ENCODE data around the gene ALPI.

The ALPI gene

DNA sequence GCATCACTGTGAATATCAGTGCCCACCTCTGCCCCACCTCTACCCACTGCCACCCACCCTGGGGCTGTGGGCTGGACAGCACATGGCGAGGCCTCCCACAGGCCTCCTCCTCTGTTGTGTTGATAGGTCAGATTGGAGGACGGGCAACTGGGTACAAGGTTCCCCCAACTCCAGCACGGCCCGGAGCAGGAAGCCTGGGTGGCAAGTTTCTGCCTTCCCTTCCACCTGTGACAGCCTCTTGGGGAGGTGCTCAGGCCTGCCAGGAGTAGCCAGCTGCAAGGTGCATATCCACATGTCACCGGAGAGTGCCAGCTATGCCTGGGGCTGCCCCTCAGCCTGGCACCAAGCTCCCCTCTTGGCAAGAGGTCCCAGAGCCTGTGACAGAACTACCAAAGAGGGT lies 38.6 kb downstream of the ALPI start:
- DNase-seq (ENCODE audit: insufficient read length, low spot score) (no peak), FAIRE-seq (no peak)

DNA sequence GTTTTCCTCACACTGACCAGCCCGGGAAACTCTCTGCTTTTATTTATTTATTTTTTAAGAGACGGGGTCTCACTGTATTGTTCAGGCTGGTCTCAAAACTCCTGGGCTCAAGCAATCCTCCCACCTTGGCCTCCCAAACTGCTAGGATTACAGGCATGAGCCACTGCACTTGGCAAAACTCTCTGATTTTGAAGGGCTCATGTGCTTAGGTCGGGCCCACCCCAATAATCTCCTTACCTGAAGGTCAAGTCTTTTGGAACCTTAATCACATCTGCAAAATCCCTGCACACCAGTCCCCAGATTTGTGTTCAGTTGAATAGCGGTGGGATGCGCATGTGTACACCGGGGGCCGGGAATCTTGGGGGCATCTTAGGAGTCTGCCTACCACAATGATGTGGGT lies 39.3 kb downstream of the ALPI start:
- FAIRE-seq (no peak), DNase-seq (ENCODE audit: insufficient read length, low spot score) (no peak)

DNA sequence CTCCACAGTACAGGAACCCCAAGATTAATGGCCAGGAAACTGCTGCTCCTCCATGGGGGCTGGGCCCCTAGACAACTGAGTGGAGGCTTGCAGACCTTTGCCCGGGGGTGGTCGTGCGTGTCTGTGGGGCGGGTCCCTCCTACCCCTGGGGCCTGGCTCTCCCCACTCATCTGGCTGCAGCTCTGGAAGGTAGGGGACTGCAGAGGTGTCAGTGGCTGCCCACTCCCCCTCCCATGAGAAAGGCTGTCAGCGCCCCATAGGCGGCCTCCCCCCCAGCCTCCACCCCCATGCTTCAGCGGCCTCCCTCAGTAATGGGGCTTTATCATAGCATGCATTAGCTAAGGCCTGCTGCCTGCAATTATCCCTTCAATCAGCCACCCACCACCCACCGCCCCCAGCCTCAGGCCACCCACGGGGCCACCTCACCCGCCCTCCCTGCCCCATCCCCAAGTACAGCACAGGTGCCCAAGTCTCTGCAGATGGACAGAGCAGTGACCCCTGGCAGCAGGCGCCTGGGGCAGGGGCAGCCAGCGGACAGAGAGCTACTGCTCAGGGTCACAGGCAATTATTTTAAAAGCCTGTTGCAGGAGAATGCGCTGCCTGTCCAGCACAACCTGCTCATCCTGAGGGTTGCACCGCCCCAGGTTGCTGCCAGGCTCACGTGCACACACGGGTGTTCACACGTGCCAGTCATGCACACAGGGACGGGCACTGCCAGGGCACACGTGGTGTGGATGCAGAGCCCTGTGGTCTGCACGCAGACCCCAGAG lies 40.7 kb downstream of the ALPI start:
- FAIRE-seq: no peak

DNA sequence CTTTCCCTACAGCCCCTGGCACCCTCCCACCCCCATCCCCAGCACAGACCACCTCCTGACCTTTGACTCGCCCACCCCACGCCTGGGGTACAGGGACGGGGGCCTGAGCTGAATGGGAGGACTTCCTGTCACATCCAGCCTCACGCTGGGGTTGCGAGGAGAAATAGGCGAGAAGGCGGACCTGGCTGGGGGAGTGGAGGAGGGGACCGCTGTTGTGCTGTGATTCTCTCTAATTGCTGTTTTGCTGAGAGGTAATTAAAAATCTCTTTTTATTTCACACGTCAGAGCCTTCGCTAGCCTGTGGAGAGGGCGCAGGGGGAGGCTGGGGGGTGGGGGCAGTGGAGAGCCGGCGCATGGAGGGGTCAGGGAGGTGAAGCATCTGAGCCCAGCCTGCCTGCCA lies 41.4 kb downstream of the ALPI start:
- DNase-seq (ENCODE audit: insufficient read length, low spot score): no peak
- FAIRE-seq: no peak

More for the DNA sequence above, 40.7 kb downstream of the ALPI start:
- no peak for DNase-seq (ENCODE audit: insufficient read length, low spot score)

DNA sequence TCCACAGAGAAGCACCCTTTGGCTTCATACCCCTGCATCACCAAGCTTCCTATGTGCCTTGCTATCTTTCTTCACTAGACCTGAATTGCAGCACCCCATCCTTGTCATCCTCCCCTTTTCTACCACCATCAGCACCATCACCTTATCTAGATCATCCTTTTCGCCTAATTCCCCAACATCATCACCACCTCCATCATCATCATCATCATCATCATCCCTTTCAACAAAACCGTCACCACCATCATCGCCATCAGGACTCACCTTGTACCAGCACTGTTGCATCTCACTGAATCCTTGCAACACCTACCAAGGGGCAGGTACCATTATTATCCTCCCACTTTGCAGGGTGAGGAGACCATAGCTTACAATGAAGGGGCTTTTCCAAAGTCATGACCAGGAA lies 42.5 kb downstream of the ALPI start:
- FAIRE-seq (no peak), DNase-seq (ENCODE audit: insufficient read length, low spot score) (no peak)

DNA sequence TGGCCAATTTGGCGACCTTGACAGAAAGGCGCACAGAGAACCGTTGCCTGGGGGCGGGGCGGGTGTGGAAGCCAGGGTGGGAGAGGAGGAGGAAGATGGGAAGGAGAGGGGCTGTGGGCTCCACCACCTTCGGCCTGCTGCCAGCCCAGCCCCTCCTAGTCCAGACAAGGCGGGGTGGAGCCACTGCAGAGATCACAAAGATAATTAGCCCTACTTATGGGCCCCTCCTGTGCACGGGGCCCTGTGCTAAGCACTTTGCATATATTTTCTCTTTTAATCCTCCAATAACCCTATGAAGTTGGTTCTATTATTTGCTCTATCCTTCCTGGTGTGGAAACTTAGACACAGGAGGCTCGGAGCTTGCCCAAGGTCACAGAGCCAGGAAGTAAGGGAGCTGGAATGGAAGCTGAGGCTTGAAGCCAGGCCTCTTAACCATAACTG lies 45.4 kb downstream of the ALPI start:
- FAIRE-seq (no peak), DNase-seq (ENCODE audit: insufficient read length, low spot score) (no peak)

DNA sequence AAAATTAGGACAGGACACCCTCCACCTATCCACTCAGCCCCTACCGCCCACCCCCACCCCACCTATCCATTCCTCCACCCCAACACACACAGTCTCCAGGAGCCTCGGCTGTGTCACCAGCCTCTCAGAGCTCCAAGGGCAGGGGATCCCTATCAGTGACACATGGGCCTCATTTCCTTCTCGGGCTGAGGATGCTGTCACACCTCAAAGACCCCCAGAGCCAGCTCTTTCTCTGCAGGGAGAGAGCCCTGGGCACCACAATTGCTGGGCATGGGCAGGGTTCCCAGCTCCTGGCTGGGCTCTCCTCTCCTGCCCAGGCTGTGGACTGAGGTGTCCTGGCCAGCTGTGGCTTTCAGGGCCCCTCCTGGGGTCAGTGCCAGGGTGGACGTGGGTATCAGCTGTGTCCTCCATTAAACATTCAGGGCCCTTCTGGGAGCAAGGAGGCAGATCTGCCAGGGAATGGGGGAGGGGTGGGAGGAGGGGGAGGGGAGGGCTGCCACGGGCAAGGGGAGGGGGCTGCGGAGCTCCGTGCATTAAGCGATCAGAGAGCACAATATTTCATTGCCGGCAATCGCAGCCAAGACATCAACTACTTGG lies 45.9 kb downstream of the ALPI start:
- DNase-seq (ENCODE audit: insufficient read length, low spot score) (no peak), FAIRE-seq (no peak)

DNA sequence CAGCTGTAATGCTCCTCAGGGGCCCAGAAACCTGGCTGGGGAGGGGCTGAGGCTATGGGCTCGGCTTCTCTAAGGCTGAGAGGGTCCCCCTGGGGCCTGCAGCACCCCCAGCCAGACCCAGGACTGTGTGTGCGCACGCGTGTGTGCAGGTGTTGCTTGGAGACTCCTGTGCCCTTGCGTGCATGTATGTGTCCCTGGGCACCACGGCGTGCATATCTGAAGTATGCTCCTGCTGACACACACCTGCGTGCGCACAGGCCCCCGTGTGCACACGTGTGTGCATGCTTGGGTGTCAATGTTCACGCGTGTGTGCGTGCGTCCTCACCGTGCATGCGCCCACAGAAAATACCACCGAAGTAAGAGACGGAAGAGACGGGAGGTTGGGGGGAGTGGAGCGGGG lies 46.6 kb downstream of the ALPI start:
- FAIRE-seq (no peak), DNase-seq (ENCODE audit: insufficient read length, low spot score) (no peak)

DNA sequence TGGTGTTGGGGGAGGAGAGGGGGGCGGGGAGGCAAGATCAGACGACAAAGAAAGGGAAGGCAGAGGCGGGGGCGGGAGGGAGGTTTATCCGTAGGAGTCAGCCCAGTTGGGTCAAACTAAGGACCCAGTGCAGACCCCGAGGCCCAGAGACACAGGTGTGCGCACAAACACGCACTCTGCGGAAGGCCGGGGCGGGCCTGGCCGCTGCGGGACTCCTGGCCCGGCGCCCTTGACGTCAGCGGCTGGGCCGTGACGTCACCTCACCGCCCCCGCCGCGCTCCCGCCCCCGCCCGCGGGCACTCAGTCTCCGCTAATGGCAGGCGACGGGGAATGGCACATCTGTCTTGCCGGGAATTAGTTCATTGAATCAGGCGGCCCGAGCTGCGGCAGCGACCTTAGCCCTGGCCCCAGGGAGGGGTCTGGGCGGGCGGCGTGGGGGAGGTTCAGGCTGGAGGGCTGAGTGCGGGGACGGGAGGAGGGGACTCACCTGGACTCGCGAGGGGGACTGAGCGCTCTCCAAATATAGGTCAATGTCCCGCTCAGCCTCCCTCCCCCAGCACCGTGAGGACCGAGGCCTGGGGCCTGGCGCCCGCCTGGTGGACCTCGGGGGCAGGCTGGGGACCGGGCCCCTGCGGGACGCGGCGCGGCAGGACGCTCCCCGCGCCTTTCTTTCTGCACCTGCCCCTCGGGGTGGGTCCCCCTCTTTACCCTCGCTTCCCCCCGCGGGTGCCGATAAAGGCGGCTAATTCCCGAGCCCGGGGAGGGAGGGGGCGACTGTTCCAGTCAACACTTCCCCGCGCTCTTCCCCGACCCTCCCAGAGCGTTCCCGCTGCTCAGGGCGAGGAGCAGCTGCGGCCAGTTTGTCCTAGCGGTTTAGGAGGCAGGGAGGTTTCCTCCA lies 47.2 kb downstream of the ALPI start:
- FAIRE-seq: no peak

DNA sequence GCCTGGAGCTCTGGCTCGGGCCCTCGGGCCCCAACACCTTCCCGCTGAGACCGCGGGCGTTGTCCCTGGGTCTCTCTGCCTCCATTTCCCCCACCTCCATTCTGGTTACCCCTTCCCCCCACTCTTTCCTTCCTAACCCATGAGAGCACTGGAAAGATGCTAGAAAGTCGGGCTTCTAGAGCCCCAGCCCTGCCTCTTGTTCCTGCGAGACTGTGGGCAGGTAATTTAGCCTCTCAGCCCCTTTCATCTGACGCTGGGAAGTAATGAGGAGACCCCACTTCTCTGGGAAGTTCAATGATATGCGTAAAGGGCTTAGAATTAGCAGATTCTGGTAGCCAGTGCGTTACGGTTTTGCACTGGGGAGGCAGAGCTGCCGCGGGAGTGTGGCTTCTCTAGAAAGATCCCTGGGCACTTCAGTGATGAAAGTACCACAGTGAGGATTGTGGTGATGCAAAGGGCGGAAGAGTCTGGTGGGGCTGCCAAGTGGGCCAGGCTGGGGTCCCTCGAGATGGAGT lies 47.9 kb downstream of the ALPI start:
- FAIRE-seq (no peak), DNase-seq (ENCODE audit: insufficient read length, low spot score) (no peak)

More for the DNA sequence above, 47.2 kb downstream of the ALPI start:
- DNase-seq (ENCODE audit: insufficient read length, low spot score): no peak

DNA sequence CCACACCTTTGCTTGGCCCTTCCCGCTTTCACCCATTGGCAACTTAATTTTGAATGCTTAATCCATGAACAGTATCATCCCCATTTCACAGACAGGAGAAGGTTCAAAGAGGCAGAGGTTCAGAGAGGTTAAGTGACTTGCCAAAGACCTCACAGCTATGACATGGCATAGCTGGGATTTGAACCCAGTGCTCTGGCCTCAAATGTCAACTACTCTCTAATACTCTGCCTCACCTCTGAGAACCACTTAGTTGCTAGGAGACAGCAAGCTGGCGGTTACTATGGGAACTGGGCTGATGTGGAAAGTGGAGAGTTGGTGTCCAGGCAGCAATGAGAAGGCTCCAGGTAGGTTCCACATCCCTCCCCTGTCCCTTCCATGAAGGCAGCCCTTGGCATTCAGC lies 48.5 kb downstream of the ALPI start:
- FAIRE-seq (no peak), DNase-seq (ENCODE audit: insufficient read length, low spot score) (no peak)

DNA sequence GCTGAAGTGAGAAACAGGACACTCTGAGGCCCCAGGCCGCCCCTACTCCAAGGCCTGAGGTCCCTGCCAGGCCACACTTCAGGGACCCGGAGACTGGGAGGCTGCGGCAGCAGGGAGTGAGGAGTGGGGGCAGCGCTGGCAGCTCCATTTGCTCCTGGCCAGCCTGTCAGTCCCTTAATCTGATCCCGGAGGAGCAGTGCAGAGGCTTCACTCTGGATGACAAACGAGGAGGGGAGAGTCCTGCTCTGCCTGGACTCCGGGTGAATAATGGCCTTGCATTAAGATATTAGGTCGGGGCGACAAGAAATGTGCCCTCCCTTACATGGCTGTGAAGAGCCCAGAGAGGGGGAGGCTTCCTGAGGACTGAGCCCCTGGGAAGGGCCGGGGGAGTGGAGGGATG lies 49.9 kb downstream of the ALPI start:
- FAIRE-seq: no peak
- no peak for DNase-seq (ENCODE audit: insufficient read length, low spot score)

DNA sequence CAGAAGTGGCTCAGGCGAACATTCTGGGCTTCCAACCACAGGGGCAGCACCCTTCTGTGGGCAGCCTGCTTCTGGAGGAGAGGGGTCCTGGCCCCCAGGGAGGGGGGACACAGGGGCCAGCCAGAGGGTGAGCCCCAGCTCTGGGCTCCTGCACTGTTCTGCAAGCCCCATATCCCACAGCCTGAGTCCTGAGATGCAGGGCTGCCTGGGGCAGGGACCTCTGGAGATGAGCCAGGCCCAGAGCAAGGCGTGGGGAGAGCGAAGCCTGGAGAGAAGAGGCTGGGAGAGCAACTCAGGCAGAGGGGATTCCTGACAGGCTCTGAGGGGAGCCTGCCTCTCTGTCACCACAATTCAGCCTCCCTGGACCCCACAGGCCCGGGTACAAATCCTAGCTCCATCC lies 50.8 kb downstream of the ALPI start:
- DNase-seq (ENCODE audit: insufficient read length, low spot score) (no peak), FAIRE-seq (no peak)

DNA sequence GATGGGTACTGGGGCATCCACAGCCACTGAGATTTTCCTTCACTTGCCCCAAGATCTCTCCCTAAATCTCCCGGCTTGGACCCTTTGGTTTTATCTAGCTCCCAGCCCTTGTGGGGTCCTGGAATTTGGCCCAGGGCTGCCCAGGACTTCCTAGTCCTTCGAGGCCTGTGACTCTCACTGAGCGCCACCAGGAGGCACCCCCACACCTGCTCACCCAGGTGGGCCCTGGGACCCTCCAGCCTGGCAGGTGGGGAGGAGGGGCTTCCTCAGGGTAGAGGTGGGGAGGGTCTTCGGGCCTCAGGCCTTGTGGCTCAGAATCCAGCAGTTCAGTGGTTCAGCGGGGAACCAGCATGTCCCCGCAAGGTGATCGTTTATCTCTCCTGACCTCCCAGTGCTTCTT lies 52.3 kb downstream of the ALPI start:
- DNase-seq (ENCODE audit: insufficient read length, low spot score): no peak
- FAIRE-seq: no peak

All from GM19239 (cell line).